NCI-H2227 (cell line): ENCODE results near the gene RPAP3.
A peak's percentile ranks its signal among the peaks of the same experiment; 100 is the strongest.

Experiments used
- DNase-seq: peaks from one replicate; lab custom pipeline; 2025; ENCODE audit not compliant: unreplicated experiment; lab: John Stamatoyannopoulos, UW

Gene RPAP3

DNA sequence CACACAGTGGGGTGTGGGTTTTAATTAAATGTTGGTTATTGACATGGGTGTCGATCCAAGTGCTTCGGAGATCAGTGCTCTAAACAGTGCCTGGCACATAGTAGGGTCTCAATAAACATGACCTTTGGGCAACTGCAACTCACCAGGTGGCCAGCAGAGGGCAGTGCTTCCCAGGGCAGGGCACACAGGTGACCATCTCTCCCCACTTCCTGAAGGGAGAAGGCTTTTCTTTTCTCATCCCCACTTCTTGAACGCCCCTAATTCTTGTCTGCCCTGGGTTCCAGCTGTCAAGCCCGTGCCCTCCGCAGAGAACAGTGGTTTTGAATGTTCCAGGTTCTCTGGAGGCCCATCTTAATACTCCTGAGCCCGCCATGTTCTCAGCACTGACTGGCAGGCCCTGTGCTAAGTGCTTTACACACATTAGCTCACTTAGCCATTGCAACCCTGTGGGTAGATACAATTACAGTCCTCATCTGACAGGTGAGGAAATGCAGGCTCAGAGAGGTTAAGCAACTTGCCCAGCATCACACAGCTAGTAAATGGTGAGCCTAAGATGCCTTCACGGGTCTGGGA is 36.5 kb upstream of the RPAP3 start:
- peak; percentile 23 for DNase-seq

DNA sequence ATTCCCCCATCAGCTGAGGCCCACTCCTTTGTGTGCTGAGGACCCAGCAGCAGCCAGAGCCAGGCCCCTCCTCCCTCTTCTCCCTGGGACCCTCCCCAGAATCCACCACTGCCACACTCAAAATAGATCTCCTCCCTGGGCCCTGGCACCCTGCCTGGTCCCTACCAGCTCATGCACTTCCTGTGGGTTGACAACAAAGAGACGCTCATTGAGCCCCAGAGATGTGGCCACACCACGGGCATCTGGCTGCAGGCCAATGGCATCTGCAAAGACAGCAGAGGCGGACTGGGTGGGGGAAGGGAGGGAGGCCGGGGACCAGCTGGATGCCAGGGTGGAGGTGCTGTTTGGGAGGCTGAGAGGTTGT is 35.5 kb upstream of the RPAP3 start:
- peak; percentile 28 for DNase-seq

DNA sequence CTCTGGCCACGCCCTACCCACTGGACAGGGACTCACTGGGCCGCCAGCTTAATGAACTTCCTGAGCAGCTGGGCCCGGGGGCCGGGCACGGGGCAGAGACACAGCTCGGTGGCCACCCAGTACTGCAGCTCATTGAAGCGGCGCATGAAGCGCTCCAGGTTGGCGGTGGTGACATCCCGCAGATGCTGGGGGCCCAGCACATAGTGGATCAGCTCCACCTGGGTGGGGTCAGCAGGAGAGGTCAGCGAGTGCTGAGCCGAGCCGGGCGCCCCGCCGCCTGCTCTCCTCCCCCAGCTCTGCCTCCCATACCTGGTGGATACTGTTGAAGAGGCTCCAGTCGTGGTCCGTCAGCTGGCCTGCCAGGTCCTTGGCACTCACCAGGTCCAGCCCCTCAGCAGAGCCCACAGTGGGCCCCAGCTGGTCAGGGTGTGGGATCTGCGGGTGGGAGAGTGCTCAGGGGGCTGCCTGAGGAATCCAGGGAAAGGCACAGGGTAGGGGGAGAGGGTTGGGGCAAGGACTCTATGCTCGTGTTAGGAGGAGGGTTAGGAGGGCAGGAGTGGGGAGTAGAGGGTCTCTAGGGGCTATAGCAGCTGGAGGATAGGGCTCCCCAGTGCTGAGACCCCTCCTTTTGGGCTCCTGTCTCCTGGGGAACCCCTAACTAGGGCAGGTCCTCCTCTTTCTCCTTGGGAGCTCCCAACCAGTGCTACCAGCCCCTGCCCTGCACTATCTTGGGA is 34.9 kb upstream of the RPAP3 start:
- DNase-seq = no peak

DNA sequence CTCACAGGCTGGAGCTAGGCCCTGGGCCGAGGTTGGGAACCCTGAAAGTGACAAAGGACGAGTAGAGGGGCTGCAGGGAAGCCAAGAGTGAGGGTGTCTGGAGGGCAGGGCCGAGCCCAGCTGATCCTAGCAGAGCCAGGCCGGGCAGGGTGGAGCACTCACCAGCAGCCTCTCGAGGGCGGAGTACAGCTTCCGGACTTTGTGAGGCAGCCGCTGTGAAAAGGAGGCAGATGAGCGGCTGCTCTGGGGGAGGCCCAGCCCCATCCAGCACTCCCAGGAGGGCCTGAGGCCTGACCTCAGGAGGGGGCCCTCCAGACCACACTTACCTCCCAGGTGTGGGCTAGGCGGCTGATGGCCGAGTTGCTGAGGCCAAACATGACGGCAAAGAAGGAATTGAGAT is 34.1 kb upstream of the RPAP3 start:
- no peak for DNase-seq

DNA sequence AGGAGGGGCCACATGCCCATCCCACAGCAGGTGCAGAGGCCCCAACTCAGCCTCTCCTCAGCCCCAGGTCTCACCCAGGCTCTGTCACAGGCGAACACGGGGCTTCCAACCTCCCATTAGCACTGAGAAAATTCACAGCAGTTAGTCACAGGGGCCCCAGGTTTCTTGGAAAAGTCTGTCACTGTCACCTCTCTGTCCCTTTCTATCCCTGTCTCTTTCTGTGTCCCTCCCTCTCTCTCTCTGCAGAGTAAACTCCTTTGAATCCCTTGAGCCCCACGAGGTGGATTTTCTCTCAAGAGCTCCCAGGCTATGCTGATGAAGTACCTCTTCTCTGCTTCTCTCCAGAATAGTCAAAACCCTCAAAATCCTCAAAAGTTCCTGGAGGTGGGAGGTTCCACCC is 33.5 kb upstream of the RPAP3 start:
- no peak for DNase-seq

DNA sequence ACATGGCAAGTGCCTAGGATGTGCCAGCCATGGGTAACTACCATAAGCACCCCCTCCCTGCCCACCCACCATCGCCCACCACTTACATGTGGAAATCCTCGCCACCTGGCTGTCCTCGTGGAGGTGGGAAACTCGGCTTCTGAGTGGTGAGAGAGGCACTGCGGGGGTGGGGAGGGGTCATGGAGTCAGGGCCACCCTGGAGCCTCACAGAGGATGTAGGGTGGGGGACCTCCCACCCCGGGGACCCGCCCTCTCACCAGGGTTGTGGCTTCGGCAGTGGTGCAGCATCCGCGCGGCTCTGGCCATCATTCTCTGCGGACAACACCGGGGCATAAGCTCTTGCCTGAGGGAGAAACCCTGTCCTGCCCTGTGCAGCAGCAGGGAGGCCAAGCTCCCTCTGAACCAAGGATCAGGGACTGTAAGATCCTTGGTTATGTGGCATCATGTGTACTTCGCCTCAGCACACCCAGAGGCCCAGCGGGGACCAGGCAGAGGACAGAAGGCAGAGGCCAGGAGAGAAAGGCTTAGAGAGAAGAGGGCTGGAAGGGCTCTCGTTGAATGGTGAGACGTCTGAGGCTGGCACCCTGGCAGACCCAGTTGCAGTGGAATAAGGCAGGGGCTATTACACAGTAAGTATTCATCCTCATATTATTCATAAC is 32.2 kb upstream of the RPAP3 start:
- DNase-seq = no peak

DNA sequence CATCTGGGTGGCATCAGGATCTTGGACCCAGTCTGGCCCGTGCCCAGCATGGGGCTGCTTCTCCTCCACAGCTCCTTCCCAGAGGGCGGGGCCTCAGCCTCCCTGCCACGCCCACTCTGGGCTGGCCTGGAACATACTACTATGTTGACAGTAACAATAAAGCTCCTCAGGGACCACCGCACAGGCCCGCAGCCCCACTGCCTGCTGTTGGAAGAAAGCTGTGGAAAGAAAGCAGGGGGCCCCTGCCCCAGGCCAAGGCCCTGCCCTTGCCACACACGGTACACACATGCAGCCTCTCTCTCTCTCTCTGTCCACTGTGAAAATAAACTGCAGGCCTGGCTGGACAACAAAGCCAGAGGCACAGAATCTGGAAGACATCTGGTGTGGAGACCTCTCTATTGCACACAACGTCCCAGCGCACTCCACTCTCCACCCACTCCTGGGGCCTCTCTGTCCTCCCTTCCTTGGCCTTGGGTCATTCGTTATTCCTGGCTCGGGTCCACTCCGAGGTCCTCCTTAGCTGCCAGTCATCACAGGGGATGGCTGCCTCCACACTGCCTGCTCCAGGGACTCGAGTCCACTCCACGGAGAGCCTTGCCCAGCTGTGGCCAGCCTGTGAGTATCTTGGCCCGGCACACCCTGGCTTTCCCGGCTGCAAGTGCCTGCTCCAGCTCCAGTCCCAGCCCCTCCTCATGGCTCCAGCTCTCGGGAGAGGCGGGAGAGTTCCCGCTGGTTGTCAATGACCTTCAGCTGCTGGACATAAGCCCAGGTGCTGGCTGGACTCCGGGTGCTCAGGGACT is 31.2 kb upstream of the RPAP3 start:
- no peak for DNase-seq

DNA sequence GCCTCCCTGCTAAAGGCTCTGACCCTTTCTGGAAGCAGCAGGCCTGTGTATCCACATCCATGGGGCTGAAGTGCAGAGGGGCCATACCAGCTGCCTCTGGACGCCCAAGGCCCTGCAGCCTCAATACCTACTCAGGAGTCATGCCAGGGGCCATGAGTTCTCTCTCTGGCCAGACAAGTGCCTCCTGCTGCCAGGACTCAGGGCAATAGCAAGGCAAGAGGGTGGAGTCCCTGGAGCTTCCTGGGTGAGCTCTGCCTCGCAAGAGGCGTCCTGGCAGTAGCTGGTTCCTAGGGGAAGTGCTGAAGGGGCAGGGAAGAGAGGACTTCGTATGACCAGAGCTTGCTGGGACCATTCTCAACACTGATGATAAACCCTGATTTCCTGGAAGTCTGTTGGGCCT is 30.4 kb upstream of the RPAP3 start:
- no peak for DNase-seq

DNA sequence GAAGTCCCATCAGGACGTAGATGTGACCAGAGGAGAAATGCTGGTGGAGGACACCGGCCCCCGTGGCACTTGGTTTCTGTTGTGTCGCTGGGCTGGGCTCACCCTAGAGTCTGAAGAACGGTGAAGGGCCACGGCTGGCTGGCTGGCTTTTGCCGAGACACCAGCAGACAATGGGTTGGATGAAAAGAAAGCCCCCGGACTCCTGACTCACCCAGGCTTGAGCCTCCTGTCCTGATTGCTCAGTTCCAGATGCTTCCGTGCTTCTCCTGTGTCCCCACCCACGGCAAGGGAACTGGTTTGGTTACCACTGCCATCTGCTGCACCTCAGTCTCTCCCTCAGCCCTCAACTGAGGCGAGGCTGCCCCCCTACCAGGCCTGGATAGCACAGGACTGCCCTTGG is 29.8 kb upstream of the RPAP3 start:
- DNase-seq = no peak

DNA sequence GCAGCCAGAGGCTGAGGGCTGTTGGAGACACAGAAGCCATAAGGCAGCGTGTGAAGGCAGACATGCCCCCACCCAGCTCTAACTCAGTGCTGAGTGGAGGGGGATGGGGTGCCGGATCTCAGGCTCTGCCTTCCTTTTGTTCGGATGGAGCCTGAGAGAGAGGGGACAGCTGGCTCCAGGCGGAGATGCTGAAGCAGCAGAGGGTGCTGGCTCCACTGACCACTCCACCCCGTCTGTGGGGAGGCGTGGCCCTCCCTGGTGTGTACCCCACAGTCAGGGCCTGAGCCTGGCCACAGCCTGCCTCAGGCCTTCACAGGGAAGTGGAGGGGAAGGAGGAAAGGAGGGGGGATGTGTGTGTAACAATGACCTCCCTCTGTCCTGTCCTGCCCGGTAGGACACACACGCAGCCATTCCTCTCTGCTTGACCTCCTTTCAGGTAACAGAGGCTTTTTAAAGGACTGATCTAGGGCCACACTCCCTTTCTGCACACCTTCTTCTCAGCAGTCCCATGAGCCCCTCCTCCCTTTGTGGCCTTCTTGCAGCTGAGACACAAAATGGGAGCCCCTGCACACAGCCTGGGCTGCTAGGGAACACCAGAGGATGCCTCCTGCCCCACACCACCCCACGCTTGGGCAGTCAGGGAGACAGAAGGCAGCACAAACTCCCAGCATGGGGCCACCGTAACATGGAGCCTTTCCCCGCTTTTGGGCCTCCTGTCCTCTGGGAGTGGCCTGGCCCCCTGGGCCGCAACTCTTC is 29.1 kb upstream of the RPAP3 start:
- peak; percentile 76 for DNase-seq

DNA sequence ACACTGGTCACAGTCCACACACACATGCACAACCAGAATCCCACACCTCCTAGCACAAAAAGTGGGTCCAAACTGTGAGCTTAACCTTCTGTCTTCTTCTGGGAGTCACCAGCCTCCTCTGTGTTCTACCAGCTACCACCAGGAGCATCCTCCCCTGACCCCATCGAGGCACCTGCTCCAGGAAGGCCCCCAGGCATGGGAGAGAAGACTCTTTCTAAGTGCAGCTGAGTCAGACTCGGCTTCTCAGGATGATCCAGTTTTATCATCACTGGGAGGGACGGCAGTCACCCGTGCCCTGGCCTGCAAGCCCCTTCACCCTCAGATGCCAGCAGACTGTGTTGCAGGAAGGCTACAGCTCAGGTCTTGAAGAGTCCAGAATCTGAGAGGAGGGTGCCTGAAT is 27.3 kb upstream of the RPAP3 start:
- no peak for DNase-seq

DNA sequence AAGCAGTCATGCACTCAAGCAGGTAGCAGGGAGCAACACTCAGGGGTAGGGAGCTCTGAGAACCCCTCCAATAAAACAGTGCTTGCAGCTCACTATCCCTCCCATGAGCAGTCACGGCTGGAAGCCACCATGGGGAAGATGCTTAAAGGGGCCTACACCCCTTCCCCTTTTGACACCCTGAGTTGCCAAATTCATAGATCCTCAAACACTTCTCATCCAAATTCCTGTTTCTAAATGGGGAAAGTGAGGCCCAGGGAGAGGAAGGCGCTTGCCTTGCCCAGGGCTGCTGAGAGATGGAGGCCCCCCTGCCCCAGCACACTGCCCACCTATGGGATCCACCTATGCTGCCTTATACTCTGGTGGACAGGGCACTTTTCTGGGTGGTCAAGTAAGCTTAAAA is 26.7 kb upstream of the RPAP3 start:
- DNase-seq = no peak

DNA sequence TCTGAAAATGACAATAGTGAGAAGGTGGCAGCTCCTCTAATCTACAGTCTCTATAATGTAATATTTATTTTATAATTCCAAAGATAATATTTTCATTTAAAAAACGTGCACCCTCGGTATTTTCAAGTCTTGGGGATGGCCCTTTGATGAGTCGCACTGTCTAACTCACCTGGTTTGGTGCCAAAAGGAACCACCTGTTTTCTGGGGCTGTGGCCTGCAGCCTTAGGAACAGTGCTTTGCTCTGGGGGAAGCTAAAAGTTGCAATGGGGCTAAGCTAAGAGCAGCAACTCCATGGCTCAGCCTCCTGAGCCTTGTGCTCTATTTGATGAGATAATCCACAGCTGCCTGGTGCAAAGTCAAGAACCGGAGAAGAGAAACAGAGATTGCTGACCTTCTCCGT is 25.9 kb upstream of the RPAP3 start:
- DNase-seq = no peak

DNA sequence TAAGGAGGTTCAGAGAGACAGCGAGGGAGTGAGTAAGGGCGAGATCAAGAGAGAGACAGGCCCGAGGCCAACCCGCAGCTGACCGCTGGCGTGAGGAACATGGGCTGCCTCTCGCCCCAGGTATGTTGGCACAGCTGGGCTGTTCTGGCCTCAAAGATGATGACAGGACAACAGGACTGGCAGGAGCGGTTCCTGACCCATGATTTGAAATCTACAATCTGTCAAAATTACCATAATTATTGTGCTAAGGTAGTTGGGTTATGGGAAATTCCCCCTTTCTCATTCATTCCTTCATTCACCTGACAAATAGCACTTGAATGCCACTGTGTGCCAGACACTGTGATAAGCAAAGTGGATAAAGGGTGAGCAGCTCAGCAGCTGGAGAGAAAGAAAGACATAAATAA is 24.5 kb upstream of the RPAP3 start:
- DNase-seq = no peak

DNA sequence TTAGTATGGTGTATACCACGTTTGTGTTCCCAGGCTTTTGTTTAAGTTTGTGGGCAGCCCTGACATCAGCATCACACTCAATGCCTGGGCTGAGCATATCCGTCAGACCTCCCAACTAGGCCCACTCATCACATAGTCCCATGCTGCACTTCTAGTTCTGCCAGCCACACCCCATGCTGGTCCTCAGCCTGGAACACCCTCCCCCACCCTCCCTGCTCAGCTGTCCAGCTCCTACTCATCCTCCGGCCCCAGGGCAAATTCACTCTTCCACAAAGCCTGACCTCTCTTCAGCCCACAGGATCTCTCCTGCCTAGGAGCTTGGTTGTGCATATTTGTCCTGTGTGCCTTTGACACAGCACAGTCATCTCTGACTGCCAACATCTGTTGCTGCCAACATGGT is 23.4 kb upstream of the RPAP3 start:
- DNase-seq = no peak

DNA sequence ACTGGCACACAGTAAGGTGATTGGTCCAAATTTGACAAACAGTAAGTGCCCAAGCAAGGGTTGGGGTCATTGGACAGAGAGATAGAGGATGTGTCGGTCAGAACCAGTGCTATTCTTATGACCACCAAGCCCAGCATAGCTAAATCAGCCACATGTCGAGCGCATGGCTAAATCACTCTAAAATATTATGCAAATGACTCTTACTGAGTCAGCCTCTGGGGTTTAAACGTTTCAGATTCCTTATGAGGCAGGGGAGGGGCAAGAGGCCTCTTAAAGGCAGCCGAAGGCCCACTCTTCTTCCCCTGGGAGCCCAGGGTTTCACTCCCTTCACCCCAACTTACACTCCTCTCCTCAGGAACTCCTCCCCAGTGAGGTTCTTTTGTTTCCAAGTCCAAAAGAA is 20.1 kb upstream of the RPAP3 start:
- no peak for DNase-seq

DNA sequence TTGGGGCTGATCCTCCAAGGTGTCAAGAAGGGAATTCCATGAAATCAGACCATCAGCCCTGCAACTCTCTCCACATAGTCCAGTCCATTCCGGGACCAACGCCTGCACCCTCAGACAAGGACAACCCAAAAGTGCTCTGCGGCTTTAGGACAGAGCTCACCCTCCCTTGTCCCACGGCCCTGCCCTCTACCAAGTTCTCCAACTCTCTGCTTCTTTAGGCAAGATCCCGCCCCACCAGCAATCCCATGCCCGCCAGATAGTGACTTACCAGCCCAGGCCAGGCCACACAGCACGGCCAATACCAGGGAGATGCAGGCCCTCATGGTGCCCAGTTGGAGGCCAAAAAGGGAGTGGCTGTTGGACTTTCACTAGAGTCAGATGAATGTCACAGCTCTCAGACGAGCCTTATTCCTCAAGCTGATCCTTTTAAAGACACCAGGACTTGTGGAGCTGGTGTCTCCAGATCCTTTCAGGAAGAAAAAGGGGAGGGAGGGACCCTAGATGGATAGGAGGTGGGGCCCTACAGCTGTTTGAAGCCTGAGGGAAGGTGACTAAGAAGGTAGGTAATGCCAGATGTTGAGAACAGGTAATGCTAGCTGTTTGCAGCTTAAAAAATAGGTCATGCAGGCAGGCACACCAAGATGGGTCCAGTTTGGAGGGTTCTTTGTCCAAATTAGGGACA is 19.4 kb upstream of the RPAP3 start, which contains the start of gene ENDOU:
Gene ENDOU (minus strand): TSS at position 400 of the 682 bp plus-strand sequence. CDS start 77 bp downstream, at position 323.
- DNase-seq = no peak

DNA sequence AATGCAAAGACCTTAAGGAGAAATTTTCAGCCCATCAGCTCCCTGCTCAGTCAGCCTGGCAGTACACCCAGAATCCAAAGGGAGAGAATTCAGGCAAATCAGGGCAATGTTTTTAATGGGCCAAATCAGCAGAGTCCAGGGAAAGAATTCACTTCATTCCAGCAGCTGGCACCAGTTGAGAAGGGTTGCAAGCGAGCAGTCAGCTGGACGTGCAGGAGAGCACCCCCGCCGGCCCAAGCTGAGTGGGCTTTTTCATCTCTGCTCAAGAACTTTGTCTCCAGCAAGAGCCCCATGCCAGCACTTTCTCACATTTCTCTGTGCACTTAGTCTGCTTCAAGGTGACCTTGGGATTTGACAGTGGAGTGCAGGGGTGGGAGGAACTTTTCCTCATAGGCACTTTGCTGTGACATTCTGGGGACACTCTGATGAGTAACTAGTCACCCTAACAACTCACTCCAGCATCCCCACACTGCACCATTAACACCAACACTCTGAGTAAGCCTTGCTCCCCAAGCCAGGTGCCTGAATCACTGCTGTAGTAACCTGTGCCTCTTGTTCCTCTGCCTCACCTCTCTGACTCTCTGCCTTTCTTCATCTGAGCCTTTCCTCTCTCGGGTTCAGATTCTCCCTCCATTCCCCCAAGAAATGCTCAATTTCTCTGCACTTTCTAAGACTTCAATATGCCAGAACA is 17.3 kb upstream of the RPAP3 start:
- DNase-seq = no peak

DNA sequence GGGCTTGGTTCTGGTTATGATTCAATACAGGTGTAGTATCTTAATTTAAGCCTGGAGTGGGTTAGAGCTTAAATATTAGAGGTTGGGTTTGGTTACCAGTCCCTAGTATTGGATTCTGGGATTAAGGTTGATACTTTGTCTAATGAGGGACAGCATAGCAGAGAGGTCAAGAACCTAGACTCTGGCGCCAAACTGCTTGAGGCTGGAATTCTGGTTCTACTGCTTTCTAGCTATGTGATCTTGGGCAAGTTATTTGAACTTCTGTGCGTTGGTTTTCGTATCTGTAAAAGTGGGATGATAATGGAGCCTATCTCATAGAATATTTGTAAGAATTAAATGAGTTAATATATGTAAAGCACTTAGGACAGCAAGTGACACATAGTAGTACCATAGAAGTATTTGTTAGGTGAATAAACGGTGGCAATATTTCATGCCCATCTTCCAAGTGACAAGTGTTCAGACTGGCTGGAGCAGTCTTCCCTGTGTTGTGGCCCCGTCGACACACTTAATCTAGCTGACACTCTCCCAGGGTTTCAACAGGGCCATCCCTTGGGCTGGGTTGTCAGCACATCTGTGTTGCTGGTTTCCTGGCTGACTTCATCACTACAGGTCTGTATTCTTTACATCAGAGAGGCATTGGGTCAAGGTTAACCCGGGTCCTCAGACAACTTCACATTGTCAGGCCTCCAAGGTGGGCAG is 16.5 kb upstream of the RPAP3 start:
- no peak for DNase-seq
